ENCODE data around the gene IL36RN. TPM values are rescaled to one million over a fixed set of nuclear protein-coding genes. Genes with fewer than 3 reads are reported as not detected.

Gene IL36RN
- total RNA-seq, 1 experiment from 2014 or later, result 0.12 TPM

DNA sequence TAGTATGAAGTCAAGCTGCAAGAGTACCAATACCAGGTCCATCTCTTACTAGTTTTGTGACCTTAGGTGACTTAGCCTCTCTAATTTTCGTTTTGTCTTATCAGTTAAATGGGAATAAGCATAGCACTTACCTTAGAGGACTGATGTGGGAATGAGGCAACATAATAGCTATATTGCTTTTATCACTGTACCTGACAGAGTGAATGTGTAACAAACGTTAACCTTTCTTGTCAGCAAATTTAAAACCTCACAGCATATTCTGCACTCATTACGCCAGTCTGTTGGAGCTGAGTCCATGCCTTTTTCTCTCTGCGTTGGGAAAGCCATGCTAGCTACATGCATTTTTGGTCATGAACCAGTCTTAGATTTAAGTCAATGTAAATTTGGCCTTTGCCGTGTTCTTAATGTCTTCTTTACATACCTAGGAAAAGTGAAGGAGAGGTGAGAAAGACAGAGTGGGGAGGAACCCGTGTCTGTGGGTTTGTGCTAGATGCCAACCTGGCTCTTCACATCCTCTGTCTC lies 6.5 kb upstream of the IL36RN start, which contains the start of gene IL36B:
Gene IL36B, minus strand, starts transcription at position 472 of the 522 bp plus-strand sequence.
- no peak within 1 kb of the TSS for H3K4me3 Mint-ChIP-seq (ENCODE audit: low read depth, unreplicated experiment)
- intact Hi-C loops (cut with micrococcal nuclease; ENCODE audit: unreplicated experiment), result no loop called here
- peaks cover 14% of the 10 kb centered on the region for H3K9me3 Mint-ChIP-seq (ENCODE audit: low read depth, unreplicated experiment)
- no peaks in the 10 kb centered on the region for H3K36me3 Mint-ChIP-seq (ENCODE audit: insufficient read depth, unreplicated experiment)
- TF ChIP-seq CTCF (IDR thresholded peaks at IDR 0.05; ENCODE audit: unreplicated experiment), result no peak
- H3K4me1 Mint-ChIP-seq (ENCODE audit: low read depth, unreplicated experiment), result peaks cover 11% of the 10 kb centered on the region
- DNase-seq, result no peak
- no peaks in the 10 kb centered on the region for H3K27me3 Mint-ChIP-seq (ENCODE audit: unreplicated experiment)
- no peak within 1 kb of the TSS for H3K27ac Mint-ChIP-seq (ENCODE audit: unreplicated experiment)
- no TSS peak for BruUV-seq (replicated peaks)
- CTCF ChIA-PET, result no interaction called here

DNA sequence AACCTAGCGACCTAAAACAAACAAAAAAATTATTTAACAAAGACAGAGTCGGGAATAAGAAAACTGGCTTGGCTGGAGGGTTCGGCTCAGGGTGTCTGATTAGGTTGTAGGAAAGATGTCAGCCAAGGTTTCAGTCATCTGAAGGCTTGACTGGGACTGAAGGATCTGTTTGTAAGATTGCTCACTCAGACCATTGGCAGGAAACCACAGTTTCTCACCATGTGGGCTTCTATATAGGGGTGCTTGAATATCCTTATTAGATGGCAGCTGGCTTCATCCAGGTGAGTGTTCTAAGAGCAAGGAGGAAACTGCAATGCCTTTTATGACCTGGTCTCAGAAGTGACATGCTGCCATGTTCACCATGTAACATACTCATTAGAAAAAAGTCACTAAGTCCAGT lies 5.3 kb upstream of the IL36RN start:
- CTCF ChIA-PET, result no interaction called here
- no peak overlapping the region for H3K27ac Mint-ChIP-seq (ENCODE audit: unreplicated experiment)
- no peaks in the 10 kb centered on the region for H3K36me3 Mint-ChIP-seq (ENCODE audit: insufficient read depth, unreplicated experiment)

DNA sequence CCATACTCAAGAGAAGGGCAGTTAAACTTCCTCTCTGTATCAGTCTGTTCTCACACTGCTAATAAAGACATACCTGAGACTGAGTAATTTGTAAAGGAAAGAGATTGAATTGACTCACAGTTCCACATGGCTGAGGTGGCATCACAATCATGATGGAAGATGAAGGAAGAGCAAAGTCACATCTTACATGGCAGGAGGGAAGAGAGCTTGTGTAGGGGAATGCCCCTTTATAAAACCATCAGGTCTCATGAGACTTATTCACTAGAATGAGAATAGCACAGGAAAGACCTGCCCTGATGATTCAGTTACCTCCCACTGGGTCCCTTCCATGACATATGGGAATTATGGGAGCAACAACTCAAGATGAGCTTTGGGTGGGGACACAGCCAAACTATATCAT lies 4.9 kb upstream of the IL36RN start:
- TF ChIP-seq CTCF (IDR thresholded peaks at IDR 0.05; ENCODE audit: unreplicated experiment), result no peak
- no peak for DNase-seq
- BruUV-seq (replicated peaks), result no TSS peak

More for the DNA sequence above, 5.3 kb upstream of the IL36RN start:
- peaks cover 11% of the 10 kb centered on the region for H3K9me3 Mint-ChIP-seq (ENCODE audit: low read depth, unreplicated experiment)
- H3K27me3 Mint-ChIP-seq (ENCODE audit: unreplicated experiment), result no peaks in the 10 kb centered on the region
- H3K4me1 Mint-ChIP-seq (ENCODE audit: low read depth, unreplicated experiment), result peaks cover 20% of the 10 kb centered on the region
- no peak for TF ChIP-seq CTCF (IDR thresholded peaks at IDR 0.05; ENCODE audit: unreplicated experiment)
- no peak overlapping the region for H3K4me3 Mint-ChIP-seq (ENCODE audit: low read depth, unreplicated experiment)
- DNase-seq, result no peak
- intact Hi-C loops (cut with micrococcal nuclease; ENCODE audit: unreplicated experiment), result no loop called here
- no TSS peak for BruUV-seq (replicated peaks)

DNA sequence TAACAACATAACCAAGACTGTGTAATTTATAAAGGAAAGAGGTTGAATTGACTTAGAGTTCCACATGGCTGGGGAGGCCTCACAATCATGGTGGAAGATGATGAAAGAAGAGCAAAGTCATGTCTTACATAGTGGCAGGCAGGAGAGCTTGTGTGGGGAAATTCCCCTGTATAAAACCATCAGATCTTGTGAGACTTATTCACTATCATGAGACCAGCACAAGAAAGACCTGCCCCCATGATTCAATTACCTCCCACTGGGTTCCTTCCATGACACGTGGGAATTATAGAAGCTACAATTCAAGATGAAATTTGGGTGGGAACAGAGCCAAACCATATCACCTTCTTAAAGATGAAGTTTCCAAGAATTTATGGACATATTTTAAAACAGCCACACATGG lies 2.5 kb upstream of the IL36RN start:
- intact Hi-C loops (cut with micrococcal nuclease; ENCODE audit: unreplicated experiment), result no loop called here
- CTCF ChIA-PET, result interaction anchor here (0.6 kb wide), 1 partner anchor 12 kb away, joined by 4 read pairs; no protein-coding TSS in a partner anchor
- no peak for DNase-seq
- peaks cover 23% of the 10 kb centered on the region for H3K4me1 Mint-ChIP-seq (ENCODE audit: low read depth, unreplicated experiment)
- no peak for TF ChIP-seq CTCF (IDR thresholded peaks at IDR 0.05; ENCODE audit: unreplicated experiment)
- H3K27me3 Mint-ChIP-seq (ENCODE audit: unreplicated experiment), result no peaks in the 10 kb centered on the region
- H3K9me3 Mint-ChIP-seq (ENCODE audit: low read depth, unreplicated experiment), result peaks cover 11% of the 10 kb centered on the region
- H3K36me3 Mint-ChIP-seq (ENCODE audit: insufficient read depth, unreplicated experiment), result no peaks in the 10 kb centered on the region
- no TSS peak for BruUV-seq (replicated peaks)
- H3K4me3 Mint-ChIP-seq (ENCODE audit: low read depth, unreplicated experiment), result no peak overlapping the region
- H3K27ac Mint-ChIP-seq (ENCODE audit: unreplicated experiment), result no peak overlapping the region

More for the DNA sequence above, 4.9 kb upstream of the IL36RN start:
- peaks cover 11% of the 10 kb centered on the region for H3K9me3 Mint-ChIP-seq (ENCODE audit: low read depth, unreplicated experiment)
- no peaks in the 10 kb centered on the region for H3K36me3 Mint-ChIP-seq (ENCODE audit: insufficient read depth, unreplicated experiment)
- no peak overlapping the region for H3K27ac Mint-ChIP-seq (ENCODE audit: unreplicated experiment)
- CTCF ChIA-PET, result no interaction called here
- intact Hi-C loops (cut with micrococcal nuclease; ENCODE audit: unreplicated experiment), result no loop called here
- H3K4me3 Mint-ChIP-seq (ENCODE audit: low read depth, unreplicated experiment), result no peak overlapping the region
- peaks cover 23% of the 10 kb centered on the region for H3K4me1 Mint-ChIP-seq (ENCODE audit: low read depth, unreplicated experiment)
- no peaks in the 10 kb centered on the region for H3K27me3 Mint-ChIP-seq (ENCODE audit: unreplicated experiment)

Data from Calu3 (cell line).